ENCODE data around the gene CASQ1. TPM values are rescaled to one million over a fixed set of nuclear protein-coding genes. Genes with fewer than 3 reads are reported as not detected.

The CASQ1 gene
- total RNA-seq, 6 experiments from 2014 or later: 0.25 TPM; not detected in 5

DNA sequence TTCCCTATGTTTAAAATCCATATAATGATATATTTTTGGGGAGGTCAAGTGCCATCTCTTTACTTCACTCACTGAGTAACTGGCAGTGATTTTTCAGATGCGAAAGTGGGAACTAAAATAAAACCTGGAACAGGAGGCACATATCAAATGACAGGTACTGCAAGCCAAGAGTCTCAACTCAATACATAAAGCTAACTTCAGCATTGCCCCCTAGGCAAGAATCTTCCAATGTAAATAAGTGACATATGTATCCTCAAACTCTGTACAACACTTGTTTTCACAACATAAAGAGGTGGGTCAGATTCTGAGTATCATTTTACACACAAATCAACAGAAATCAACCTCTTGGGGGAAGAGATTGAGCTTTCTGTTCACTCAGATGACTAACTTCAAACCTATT is 53.8 kb downstream of the CASQ1 start:
- intact Hi-C loops (cut with DNase I): no loop called here
- Histone ChIP-seq H3K4me3 (no peak overlapping the region), H3K36me3 (peaks cover 0 to 13% (median 7%) of the 10 kb centered on the region in 4 donors), H3K4me1 (peaks cover 0 to 72% (median 15%) of the 10 kb centered on the region in 4 donors), H3K27me3 (no peaks in the 10 kb centered on the region), H3K9me3 (no peaks in the 10 kb centered on the region), H3K27ac (peak overlapping the region in 1 of 3 donors; percentile 41)
- TF ChIP-seq POLR2A (IDR thresholded peaks at IDR 0.05): no peak
- TF ChIP-seq, protein P1, sequence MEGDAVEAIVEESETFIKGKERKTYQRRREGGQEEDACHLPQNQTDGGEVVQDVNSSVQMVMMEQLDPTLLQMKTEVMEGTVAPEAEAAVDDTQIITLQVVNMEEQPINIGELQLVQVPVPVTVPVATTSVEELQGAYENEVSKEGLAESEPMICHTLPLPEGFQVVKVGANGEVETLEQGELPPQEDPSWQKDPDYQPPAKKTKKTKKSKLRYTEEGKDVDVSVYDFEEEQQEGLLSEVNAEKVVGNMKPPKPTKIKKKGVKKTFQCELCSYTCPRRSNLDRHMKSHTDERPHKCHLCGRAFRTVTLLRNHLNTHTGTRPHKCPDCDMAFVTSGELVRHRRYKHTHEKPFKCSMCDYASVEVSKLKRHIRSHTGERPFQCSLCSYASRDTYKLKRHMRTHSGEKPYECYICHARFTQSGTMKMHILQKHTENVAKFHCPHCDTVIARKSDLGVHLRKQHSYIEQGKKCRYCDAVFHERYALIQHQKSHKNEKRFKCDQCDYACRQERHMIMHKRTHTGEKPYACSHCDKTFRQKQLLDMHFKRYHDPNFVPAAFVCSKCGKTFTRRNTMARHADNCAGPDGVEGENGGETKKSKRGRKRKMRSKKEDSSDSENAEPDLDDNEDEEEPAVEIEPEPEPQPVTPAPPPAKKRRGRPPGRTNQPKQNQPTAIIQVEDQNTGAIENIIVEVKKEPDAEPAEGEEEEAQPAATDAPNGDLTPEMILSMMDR (IDR thresholded peaks at IDR 0.05): no peak
- ATAC-seq: no peak
- 36% methylated on average over 1 of the region's 1 CpG for WGBS (ENCODE audit: insufficient coverage, low coverage, low lambda C conversion rate, missing lambda C conversion rate)
- no peak for DNase-seq

- intact Hi-C loops (cut with DNase I): no loop called here
- no peak overlapping the region for H3K27ac ChIP-seq
- no peak for TF ChIP-seq POLR2A (IDR thresholded peaks at IDR 0.05)
- TF ChIP-seq, protein P1 (IDR thresholded peaks at IDR 0.05): no peak
- H3K4me3 ChIP-seq: no peak overlapping the region
- peaks cover 0 to 69% (median 13%) of the 10 kb centered on the region in 4 donors for H3K4me1 ChIP-seq
- 85% methylated on average over 1 of the region's 1 CpG for WGBS (ENCODE audit: insufficient coverage, low coverage, low lambda C conversion rate, missing lambda C conversion rate)
- H3K9me3 ChIP-seq: no peaks in the 10 kb centered on the region
- H3K36me3 ChIP-seq: peaks cover 0 to 6% (median 0%) of the 10 kb centered on the region in 4 donors
- ATAC-seq (no peak), DNase-seq (no peak)
- no peaks in the 10 kb centered on the region for H3K27me3 ChIP-seq
Measured at GRCh38 chr1:160245434-160245833, 55.1 kb downstream of the CASQ1 start.

DNA sequence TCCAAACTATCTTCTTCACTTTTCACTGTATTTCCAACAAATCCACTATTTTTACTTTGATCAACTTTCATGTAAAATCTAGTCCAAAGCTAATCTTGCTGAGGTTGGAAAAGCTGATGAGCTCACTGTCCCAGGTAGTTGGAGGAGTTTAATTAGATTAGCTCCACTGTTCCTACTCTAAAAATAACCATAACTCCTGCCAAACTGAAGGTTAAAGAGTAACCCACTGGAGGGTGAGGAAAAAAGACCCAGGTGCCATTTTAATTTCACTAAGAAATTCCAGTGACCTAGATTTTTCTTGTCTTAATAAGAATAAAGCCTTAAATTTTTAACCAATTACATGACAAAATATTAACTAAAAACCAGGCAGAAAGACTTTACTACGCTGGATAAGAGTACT is 56.7 kb downstream of the CASQ1 start:
- Histone ChIP-seq H3K4me1 (peaks cover 0 to 77% (median 20%) of the 10 kb centered on the region in 4 donors), H3K4me3 (no peak overlapping the region), H3K36me3 (peaks cover 0 to 6% (median 0%) of the 10 kb centered on the region in 4 donors), H3K27me3 (no peaks in the 10 kb centered on the region), H3K9me3 (no peaks in the 10 kb centered on the region), H3K27ac (peak overlapping the region in 2 of 3 donors; percentile 46 to 74)
- 56% methylated on average over 1 of the region's 1 CpG for WGBS (ENCODE audit: insufficient coverage, low coverage, low lambda C conversion rate, missing lambda C conversion rate)
- DNase-seq (no peak), ATAC-seq (peak; percentile 68 to 78 (median 72))
- TF ChIP-seq POLR2A (IDR thresholded peaks at IDR 0.05): no peak
- TF ChIP-seq, protein P1 (IDR thresholded peaks at IDR 0.05): no peak
- intact Hi-C loops (cut with DNase I): no loop called here

- no peak for TF ChIP-seq POLR2A (IDR thresholded peaks at IDR 0.05)
- TF ChIP-seq, protein P1 (IDR thresholded peaks at IDR 0.05): no peak
- DNase-seq: no peak
- no peaks in the 10 kb centered on the region for H3K9me3 ChIP-seq
- no peaks in the 10 kb centered on the region for H3K27me3 ChIP-seq
- peak overlapping the region in 2 of 3 donors; percentile 59 to 65 for H3K27ac ChIP-seq
- peak; percentile 55 to 77 (median 64) for ATAC-seq
- H3K4me3 ChIP-seq: no peak overlapping the region
- peaks cover 0 to 5% (median 0%) of the 10 kb centered on the region in 4 donors for H3K36me3 ChIP-seq
- H3K4me1 ChIP-seq: peaks cover 0 to 39% (median 14%) of the 10 kb centered on the region in 4 donors
- intact Hi-C loops (cut with DNase I): loop anchor here in 1 of 2 donors (10.0 kb wide), 1 partner anchor 56 kb away; the partner anchor contains the start of gene CASQ1
Measured at GRCh38 chr1:160251011-160251410, 60.6 kb downstream of the CASQ1 start.

Other genes with a start within 250 kb of the CASQ1 start
- gene IGSF9, start 245.0 kb upstream of the CASQ1 start, total RNA-seq: 10 to 100 TPM in 5 of 6 experiments, 1 to 10 TPM in 1; 2.2 to 53.7 (median 16.6) TPM
- gene SLAMF9, start 236.3 kb upstream of the CASQ1 start, total RNA-seq: 1 to 10 TPM in 3 of 6 experiments, under 1 TPM in 1, not detected in 2; 0.68 to 2.2 (median 1.6) TPM
- gene PIGM, start 158.6 kb upstream of the CASQ1 start, total RNA-seq: 1 to 10 TPM; 3.3 to 4.7 (median 3.9) TPM
- 1 to 10 TPM in 2 of 6 experiments, under 1 TPM in 3, not detected in 1; 0.23 to 3.1 (median 0.31) TPM for gene KCNJ10, start 120.4 kb upstream of the CASQ1 start, total RNA-seq
- gene KCNJ9, start 109.0 kb upstream of the CASQ1 start, total RNA-seq: not detected
- 10 to 100 TPM; 27.5 to 45.7 (median 29.4) TPM for gene IGSF8, start 92.0 kb upstream of the CASQ1 start, total RNA-seq
- gene ATP1A2, start 74.8 kb upstream of the CASQ1 start, total RNA-seq: 1 to 10 TPM in 1 of 6 experiments, under 1 TPM in 5; 0.22 to 1.7 (median 0.36) TPM
- not detected for gene ATP1A4, start 39.0 kb upstream of the CASQ1 start, total RNA-seq
- gene PEA15, start 14.8 kb downstream of the CASQ1 start, total RNA-seq: 10 to 100 TPM; 11.5 to 45.7 (median 18.0) TPM
- 100 to 1,000 TPM in 4 of 6 experiments, 10 to 100 TPM in 2; 80.2 to 137 (median 110) TPM for gene DCAF8, start 72.0 kb downstream of the CASQ1 start, total RNA-seq
- gene PEX19, start 94.6 kb downstream of the CASQ1 start, total RNA-seq: 10 to 100 TPM; 55.8 to 96.2 (median 84.1) TPM
- 100 to 1,000 TPM in 4 of 6 experiments, 10 to 100 TPM in 2; 75.5 to 109 (median 103) TPM for gene COPA, start 152.7 kb downstream of the CASQ1 start, total RNA-seq
- gene NCSTN, start 152.8 kb downstream of the CASQ1 start, total RNA-seq: 10 to 100 TPM; 31.1 to 45.7 (median 39.0) TPM
- under 1 TPM in 2 of 6 experiments, not detected in 4; 0.07 to 0.12 TPM for gene NHLH1, start 176.5 kb downstream of the CASQ1 start, total RNA-seq
- under 1 TPM; 0.06 to 0.22 (median 0.12) TPM for gene VANGL2, start 210.0 kb downstream of the CASQ1 start, total RNA-seq

All from right lobe of liver (tissue), 6 donors.